OCI-LY7 (cell line): ENCODE data around the gene HMGCL.

Source experiments
- CTCF ChIP-seq: fragments of 200-600 bp; sonication (generic); conservative IDR thresholded peaks from 2 replicates; pipeline ENCODE4 v1.5.1; 2014; ENCODE audit warnings: mild to moderate bottlenecking, antibody characterized with exemption, low read length, moderate library complexity, mixed read lengths
- EZH2phosphoT487 ChIP-seq: fragments of 200-600 bp; sonication (generic); IDR thresholded peaks from 2 replicates; pipeline ENCODE4 v1.6.1; 2018; ENCODE audit warnings: low read depth, borderline replicate concordance, mild to moderate bottlenecking, mixed run types, antibody characterized with exemption, low read length, moderate library complexity, mixed read lengths

DNA sequence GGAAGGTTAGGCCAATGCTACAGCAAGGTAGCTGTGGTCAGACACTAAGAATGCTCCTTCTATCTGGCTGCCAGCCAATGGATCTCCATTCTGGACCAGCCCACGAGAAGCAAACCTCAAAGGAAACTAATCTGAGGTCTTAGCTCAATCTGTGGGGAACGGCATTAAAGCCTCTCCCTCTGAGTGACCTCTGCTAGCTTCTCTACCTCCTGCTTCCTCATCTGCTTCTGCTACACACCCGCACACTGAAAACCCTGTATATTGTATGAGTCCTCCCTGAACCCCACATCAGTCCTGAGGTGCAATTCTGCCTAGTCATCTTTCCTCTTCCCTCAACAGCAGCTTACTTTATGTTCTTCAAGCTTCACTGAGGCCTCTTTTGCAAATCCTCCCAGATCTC lies 17.8 kb downstream of the HMGCL start:
- TF ChIP-seq EZH2phosphoT487: no peak
- TF ChIP-seq CTCF: no peak
